Suprapubic skin (tissue), 4 donors: ENCODE data around the gene HSBP1. TPM values are rescaled to one million over a fixed set of nuclear protein-coding genes. Genes with fewer than 3 reads are reported as not detected.
A peak's percentile ranks its signal among the peaks of the same experiment; 100 is the strongest.

Experiments
- DNase-seq, 2 donors: peaks; one replicate each; pipeline ENCODE4 v3.0.0-alpha.2; 2019; ENCODE audit warnings: low spot score in 2 of 2
- H3K27ac ChIP-seq: fragments of 200-600 bp; sonication (generic); one replicate; pipeline ENCODE4 v1.5.1; 2019
- H3K27me3 ChIP-seq: fragments of 200-600 bp; sonication (generic); one replicate; pipeline ENCODE4 v1.5.1; 2019
- H3K36me3 ChIP-seq: fragments of 200-600 bp; sonication (generic); one replicate; pipeline ENCODE4 v1.5.1; 2019
- H3K4me1 ChIP-seq: fragments of 200-600 bp; sonication (generic); one replicate; pipeline ENCODE4 v1.5.1; 2019
- H3K4me3 ChIP-seq: fragments of 200-600 bp; sonication (generic); one replicate; pipeline ENCODE4 v1.5.1; 2019; ENCODE audit warnings: mild to moderate bottlenecking
- H3K9me3 ChIP-seq: fragments of 200-600 bp; sonication (generic); one replicate; pipeline ENCODE4 v1.5.1; 2019
- EP300 ChIP-seq: sonication (generic); formaldehyde crosslinking; IDR thresholded peaks from one replicate; pipeline ENCODE4 v1.6.1; 2017; ENCODE audit warnings: antibody characterized with exemption
- POLR2A ChIP-seq, 2 donors: fragments of 450-650 bp; IDR thresholded peaks; one replicate each; pipeline ENCODE4 v1.6.1; 2017; ENCODE audit warnings: antibody characterized with exemption in 2 of 2, mild to moderate bottlenecking in 2 of 2, moderate library complexity in 2 of 2
- POLR2AphosphoS5 ChIP-seq, 3 donors: sonication (generic); formaldehyde crosslinking; IDR thresholded peaks; one replicate each; pipeline ENCODE4 v1.6.1; 2017; ENCODE audit warnings: antibody characterized with exemption in 3 of 3
- WGBS: methylation state at CpG from one replicate; pipeline ENCODE4 v1.1.5; 2018; 5-methylcytosine and 5-hydroxymethylcytosine counted together
- total RNA-seq, 4 donors: library from RNA; depleted of rRNA; stranded (reverse); fragments of >200 nt; gene quantifications; one replicate each; pipeline ENCODE4 v1.1.0, GENCODE V29; 2016
- TF ChIP-seq, protein P1 (sequence below), 2 donors: fragments of 200-600 bp in 1 of 2; fragments of 450-650 bp in 1 of 2; sonication (generic) in 1 of 2; IDR thresholded peaks; one replicate each; pipeline ENCODE4 v1.5.1; 2016 to 2019; ENCODE audit warnings: antibody characterized with exemption in 2 of 2, mild to moderate bottlenecking in 1 of 2, moderate library complexity in 1 of 2

The HSBP1 gene
- 10 to 100 TPM; 13.4 to 22.0 (median 17.2) TPM for total RNA-seq

DNA sequence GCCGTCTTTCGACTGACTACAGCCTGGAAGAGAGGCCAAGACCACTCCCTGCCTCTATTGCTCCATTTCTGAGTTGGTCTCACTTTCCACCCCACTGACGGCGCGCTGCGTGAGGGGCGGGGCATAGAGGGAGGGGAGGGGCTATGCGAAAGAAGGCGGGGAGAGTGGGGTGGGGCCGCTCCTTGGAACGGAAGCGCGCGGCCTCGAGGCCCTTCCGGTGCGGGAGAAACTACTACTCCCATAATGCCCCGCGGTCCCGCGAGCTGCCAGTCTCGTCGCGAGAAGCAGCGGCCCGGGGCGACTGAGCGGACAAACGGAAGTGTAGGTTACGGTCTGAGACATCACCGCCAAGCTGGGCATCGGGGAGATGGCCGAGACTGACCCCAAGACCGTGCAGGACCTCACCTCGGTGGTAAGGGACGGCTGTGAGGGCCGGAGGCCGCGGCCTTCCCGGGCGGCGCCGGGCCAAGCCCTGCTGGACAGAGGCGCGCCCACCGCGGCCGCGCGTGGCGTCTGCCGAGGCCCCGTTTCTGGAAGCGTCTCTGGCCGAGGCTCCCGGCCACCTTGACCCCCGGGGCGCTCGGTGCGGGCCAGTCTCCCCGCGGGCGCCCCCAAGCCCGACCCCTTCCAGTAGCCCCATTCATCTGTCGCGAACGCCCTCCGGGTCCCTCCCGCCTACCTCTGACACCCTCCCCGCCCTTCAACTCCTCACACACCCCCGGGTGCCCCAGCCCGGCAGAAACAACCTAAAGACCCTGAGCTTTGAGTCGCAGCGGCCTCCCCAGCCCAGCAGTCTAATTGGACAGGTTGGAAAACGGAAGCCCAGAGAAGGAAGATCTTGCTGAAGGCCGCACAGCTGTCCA lies at the start of gene HSBP1:
Gene HSBP1 (plus strand): TSS at position 269 of the 863 bp plus-strand sequence. CDS start 99 bp downstream, at position 368.
- 1% methylated on average over 23 of the region's 76 CpGs for WGBS
- Histone ChIP-seq H3K36me3 (peaks cover 3% of the 10 kb centered on the region), H3K9me3 (no peaks in the 10 kb centered on the region), H3K27ac (peak within 1 kb of the TSS; percentile 85), H3K4me3 (peak within 1 kb of the TSS; percentile 89), H3K27me3 (no peaks in the 10 kb centered on the region), H3K4me1 (peaks cover 32% of the 10 kb centered on the region)
- TF ChIP-seq EP300 (no peak), POLR2AphosphoS5 (IDR thresholded peaks at IDR 0.05) (peak; percentile 16 to 30 (median 29)), POLR2A (IDR thresholded peaks at IDR 0.05) (peak in 1 of 2 donors; percentile 20)
- peak; percentile 97 to 98 for DNase-seq

DNA sequence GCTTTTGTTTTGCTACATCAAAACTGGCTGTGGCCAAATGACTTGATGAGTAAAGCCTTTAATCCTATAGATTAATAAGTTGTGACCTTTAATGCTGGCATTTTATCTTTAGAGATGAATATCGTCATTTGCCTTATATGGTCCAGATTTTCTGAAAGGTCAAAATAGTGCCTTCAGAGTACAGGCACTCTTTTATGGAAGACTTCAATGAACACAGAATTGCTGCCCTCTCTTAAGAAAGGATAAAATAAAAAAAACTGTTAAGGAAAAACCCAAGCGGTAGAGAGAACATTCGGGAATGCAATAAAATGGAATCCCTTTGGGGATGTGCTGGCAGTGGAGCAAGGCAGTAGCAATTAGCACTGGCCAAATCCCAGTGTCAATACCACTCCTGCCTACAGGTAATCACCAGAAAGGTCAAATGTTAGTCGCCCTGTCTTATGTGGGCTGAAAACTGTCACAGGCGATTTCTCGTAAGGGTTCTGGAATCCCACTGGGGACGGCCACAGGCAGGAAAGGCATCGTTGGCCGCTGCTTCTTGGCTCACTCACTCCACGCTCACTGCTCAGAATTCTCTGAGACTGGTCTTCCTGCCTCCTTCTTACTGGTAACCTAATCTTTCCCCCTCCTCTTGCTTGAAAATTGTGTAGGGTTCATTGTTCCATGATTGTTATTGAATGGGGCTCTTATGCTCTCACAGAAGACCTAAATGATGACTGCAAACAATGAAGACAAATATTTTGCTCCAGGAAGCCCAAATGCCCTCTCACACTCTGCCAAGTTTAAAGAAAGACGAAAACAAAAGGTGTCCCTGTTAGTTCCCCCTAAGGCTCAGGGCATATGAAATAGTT lies 45.4 kb upstream of the HSBP1 start:
- DNase-seq = no peak
- 73% methylated on average over 11 of the region's 11 CpGs for WGBS
- no peak overlapping the region for H3K4me3 ChIP-seq
- no peak overlapping the region for H3K27ac ChIP-seq
- no peaks in the 10 kb centered on the region for H3K9me3 ChIP-seq
- no peak for TF ChIP-seq POLR2AphosphoS5 (IDR thresholded peaks at IDR 0.05)
- no peak for TF ChIP-seq POLR2A (IDR thresholded peaks at IDR 0.05)
- TF ChIP-seq EP300 = no peak
- TF ChIP-seq, protein P1, sequence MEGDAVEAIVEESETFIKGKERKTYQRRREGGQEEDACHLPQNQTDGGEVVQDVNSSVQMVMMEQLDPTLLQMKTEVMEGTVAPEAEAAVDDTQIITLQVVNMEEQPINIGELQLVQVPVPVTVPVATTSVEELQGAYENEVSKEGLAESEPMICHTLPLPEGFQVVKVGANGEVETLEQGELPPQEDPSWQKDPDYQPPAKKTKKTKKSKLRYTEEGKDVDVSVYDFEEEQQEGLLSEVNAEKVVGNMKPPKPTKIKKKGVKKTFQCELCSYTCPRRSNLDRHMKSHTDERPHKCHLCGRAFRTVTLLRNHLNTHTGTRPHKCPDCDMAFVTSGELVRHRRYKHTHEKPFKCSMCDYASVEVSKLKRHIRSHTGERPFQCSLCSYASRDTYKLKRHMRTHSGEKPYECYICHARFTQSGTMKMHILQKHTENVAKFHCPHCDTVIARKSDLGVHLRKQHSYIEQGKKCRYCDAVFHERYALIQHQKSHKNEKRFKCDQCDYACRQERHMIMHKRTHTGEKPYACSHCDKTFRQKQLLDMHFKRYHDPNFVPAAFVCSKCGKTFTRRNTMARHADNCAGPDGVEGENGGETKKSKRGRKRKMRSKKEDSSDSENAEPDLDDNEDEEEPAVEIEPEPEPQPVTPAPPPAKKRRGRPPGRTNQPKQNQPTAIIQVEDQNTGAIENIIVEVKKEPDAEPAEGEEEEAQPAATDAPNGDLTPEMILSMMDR (IDR thresholded peaks at IDR 0.05) = no peak
- no peaks in the 10 kb centered on the region for H3K4me1 ChIP-seq
- H3K36me3 ChIP-seq = no peaks in the 10 kb centered on the region
- no peaks in the 10 kb centered on the region for H3K27me3 ChIP-seq

DNA sequence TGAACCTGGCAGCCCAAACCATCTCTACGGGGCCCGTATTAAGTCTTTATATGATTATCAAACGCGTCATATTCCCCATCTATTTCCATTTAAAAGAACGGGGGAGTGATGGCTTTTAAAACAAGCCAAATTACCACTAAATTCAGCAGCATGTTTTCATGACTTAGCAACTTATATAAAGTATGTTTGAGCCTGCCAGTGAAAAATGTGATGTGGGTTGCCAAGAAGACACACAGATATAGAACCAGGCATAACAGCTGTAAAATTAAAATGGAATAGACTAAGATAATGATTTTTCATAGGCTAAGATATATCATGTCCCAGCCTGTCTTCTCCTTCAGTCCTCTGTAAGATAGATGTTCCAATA lies 44.8 kb upstream of the HSBP1 start:
- 56% methylated on average over 5 of the region's 5 CpGs for WGBS
- Histone ChIP-seq H3K27ac (no peak overlapping the region), H3K4me1 (no peaks in the 10 kb centered on the region), H3K4me3 (no peak overlapping the region), H3K36me3 (no peaks in the 10 kb centered on the region), H3K9me3 (no peaks in the 10 kb centered on the region), H3K27me3 (no peaks in the 10 kb centered on the region)
- TF ChIP-seq EP300 (no peak), POLR2AphosphoS5 (IDR thresholded peaks at IDR 0.05) (no peak), POLR2A (IDR thresholded peaks at IDR 0.05) (no peak)
- TF ChIP-seq, protein P1 (IDR thresholded peaks at IDR 0.05) = no peak
- no peak for DNase-seq

DNA sequence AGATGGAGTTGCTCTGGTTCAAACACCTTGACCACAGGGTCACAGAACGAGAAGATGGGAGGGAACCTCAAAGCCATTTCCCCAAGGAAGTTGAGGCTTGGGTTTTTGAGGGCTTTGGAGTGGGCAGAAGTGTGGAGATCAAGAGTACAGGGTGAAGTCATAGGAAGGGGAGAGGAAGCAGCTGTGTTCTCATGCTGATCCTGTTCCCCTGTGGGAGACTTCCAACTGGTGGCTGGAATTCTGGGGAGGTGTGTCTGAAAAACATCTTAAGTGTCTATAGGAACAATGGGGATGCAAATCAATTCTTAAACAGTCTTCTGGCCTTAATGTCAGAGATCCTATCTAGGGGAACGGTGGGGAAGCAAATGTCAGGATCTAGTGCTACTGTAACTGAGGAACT lies 38.8 kb upstream of the HSBP1 start:
- Histone ChIP-seq H3K27me3 (no peaks in the 10 kb centered on the region), H3K27ac (no peak overlapping the region), H3K4me3 (no peak overlapping the region), H3K4me1 (no peaks in the 10 kb centered on the region), H3K9me3 (no peaks in the 10 kb centered on the region), H3K36me3 (no peaks in the 10 kb centered on the region)
- WGBS = 65% methylated on average over 2 of the region's 2 CpGs
- DNase-seq = no peak
- TF ChIP-seq, protein P1 (IDR thresholded peaks at IDR 0.05) = no peak
- TF ChIP-seq POLR2A (IDR thresholded peaks at IDR 0.05) (no peak), EP300 (no peak), POLR2AphosphoS5 (IDR thresholded peaks at IDR 0.05) (no peak)

DNA sequence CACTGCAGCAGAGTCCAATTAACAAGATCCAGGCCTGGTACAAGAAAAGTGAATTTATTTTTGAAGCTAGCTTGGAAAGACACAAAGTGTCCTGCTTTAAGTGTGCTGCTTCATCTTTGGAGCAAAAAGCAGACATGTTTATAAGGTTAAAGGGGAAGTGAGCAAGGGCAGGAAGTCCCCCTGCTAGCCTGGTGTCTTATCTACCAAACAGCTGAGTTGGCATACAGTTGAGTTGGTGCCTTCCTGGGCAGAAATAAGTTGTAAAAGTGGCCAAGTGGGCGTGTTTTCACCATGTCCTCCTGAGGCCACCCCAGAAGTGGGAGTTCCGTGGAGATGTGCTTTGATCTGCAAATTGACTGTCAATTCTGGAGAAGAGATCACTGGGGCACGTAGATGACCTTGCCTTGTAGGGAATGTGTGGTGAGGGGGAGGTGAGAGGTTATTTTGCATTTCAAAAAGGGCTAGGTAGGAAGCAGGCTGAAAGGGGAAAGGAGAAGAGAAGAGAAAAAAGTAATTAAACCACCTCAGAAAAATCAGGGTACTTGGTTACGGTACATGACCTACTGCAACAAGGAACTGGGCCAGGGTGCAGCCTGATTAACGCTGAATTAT lies 38.3 kb upstream of the HSBP1 start:
- 58% methylated on average over 5 of the region's 5 CpGs for WGBS
- Histone ChIP-seq H3K27ac (no peak overlapping the region), H3K4me3 (no peak overlapping the region), H3K9me3 (no peaks in the 10 kb centered on the region), H3K36me3 (no peaks in the 10 kb centered on the region), H3K4me1 (no peaks in the 10 kb centered on the region), H3K27me3 (no peaks in the 10 kb centered on the region)
- no peak for TF ChIP-seq POLR2AphosphoS5 (IDR thresholded peaks at IDR 0.05)
- TF ChIP-seq, protein P1 (IDR thresholded peaks at IDR 0.05) = no peak
- no peak for TF ChIP-seq POLR2A (IDR thresholded peaks at IDR 0.05)
- no peak for TF ChIP-seq EP300
- no peak for DNase-seq
